Right lobe of liver (tissue), 4 donors: ENCODE data around the gene ZNF322.

Experiments
- POLR2A ChIP-seq: fragments of 450-650 bp; IDR thresholded peaks from one replicate; pipeline ENCODE4 v1.6.1; 2017; ENCODE audit warnings: antibody characterized with exemption, mild to moderate bottlenecking
- TF ChIP-seq, protein P1 (sequence below), 4 donors: fragments of 200-600 bp in 3 of 4; fragments of 450-650 bp in 1 of 4; IDR thresholded peaks; one replicate each; pipeline versions ENCODE4 v1.5.1 to v1.8.0; 2016 to 2022; ENCODE audit warnings: antibody characterized with exemption in 4 of 4, mild to moderate bottlenecking in 2 of 4
- donor health status: DM: no; HTN: no; CAD: no.
- donor health status: DM: no; HTN: no; CAD: no.
- donor health status: DM: no; HTN: yes; CAD: no.

DNA sequence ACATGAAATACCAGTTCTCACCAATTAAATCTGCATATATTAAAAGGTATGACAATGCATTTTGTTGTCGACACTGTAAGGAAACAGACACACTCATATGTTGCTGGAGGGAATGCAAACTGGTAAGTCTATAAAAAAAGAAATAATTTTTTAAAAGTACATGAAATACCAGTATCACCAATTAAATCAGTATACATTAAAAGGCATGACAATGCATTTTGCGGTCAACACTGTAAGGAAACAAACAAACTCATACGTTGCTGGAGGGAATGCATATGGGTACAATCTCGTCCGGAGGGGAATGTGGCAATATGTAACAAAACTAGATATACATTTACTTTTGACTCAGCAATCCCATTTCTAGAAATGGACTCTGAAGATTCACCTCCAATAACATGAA, 6.5 kb downstream of the ZNF322 start:
- TF ChIP-seq, protein P1, sequence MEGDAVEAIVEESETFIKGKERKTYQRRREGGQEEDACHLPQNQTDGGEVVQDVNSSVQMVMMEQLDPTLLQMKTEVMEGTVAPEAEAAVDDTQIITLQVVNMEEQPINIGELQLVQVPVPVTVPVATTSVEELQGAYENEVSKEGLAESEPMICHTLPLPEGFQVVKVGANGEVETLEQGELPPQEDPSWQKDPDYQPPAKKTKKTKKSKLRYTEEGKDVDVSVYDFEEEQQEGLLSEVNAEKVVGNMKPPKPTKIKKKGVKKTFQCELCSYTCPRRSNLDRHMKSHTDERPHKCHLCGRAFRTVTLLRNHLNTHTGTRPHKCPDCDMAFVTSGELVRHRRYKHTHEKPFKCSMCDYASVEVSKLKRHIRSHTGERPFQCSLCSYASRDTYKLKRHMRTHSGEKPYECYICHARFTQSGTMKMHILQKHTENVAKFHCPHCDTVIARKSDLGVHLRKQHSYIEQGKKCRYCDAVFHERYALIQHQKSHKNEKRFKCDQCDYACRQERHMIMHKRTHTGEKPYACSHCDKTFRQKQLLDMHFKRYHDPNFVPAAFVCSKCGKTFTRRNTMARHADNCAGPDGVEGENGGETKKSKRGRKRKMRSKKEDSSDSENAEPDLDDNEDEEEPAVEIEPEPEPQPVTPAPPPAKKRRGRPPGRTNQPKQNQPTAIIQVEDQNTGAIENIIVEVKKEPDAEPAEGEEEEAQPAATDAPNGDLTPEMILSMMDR (IDR thresholded peaks at IDR 0.05): no peak
- no peak for TF ChIP-seq POLR2A
